H7 (cell line): ENCODE results near the gene PLIN3. TPM values are rescaled to one million over a fixed set of nuclear protein-coding genes. Genes with fewer than 3 reads are reported as not detected.
"Not testable (repeated sequence)": the region's sequence is repeated elsewhere in the genome, so short reads cannot be mapped to it uniquely, and the experiment has no call there.

Source experiments
- DNase-seq: peaks from one replicate; pipeline ENCODE4 v3.0.0; 2012
- H3K27me3 ChIP-seq: 2 replicates; pipeline ENCODE4 v1.6.0; 2011; ENCODE audit warnings: mild to moderate bottlenecking, low read length; ENCODE audit not compliant: control insufficient read depth, insufficient read depth
- H3K36me3 ChIP-seq: replicated peaks from 2 replicates; pipeline ENCODE4 v1.5.1; 2011; ENCODE audit warnings: low read length; ENCODE audit not compliant: control insufficient read depth, insufficient read depth
- H3K4me3 ChIP-seq: 2 replicates; pipeline ENCODE4 v1.5.1; 2011; ENCODE audit warnings: low read depth, mild to moderate bottlenecking, control low read depth, low read length, moderate library complexity; ENCODE audit not compliant: insufficient read depth
- total RNA-seq: library from RNA; depleted of rRNA; stranded (reverse); fragments of >200 nt; shearing (Covaris generic); gene quantifications from 2 replicates; pipeline ENCODE4 v1.2.3, GENCODE V29; 2014

The PLIN3 gene
- total RNA-seq, 1 experiment from 2014 or later, result 95.2 TPM

DNA sequence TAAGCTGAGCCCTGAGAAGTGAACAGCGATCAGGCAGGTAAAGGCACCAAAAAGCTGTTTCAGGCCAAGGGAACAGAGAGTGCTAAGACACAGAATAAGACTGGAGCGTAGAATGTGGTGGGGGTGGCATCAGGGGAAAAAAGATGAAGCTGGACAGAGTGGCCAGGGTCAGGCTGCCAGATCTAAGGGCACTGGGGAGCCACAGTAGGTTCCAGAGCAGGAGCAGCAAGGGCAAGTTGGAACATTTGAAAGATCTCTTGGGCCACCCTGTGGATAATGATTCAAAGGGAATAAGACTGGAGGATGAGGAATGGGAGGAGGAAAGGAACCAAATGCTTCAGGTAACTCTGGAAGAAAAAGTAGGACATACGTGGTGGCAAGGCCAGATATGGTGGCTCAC lies 6.5 kb upstream of the PLIN3 start:
- DNase-seq, result no peak
- no peaks in the 10 kb centered on the region for H3K36me3 ChIP-seq
- no peak overlapping the region for H3K4me3 ChIP-seq
- H3K27me3 ChIP-seq, result no peaks in the 10 kb centered on the region

DNA sequence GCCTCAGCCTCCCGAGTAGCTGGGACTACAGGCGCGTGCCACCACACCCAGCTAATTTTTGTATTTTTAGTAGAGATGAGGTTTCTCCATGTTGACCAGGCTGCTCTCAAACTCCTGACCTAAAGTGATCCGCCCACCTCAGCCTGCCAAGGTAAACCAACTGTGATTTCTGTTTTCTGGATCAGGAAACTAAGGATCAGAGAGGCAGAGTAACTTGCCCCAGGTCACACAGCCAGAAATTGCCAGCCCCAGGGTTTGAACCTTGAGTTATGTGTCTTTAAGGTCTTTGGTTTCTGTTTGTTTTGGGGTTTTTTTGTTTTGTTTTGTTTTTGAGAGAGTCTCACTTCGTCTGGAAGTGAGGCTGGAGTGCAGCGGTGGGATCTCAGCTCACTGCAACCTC lies 4.2 kb upstream of the PLIN3 start:
- DNase-seq, result no peak
- no peaks in the 10 kb centered on the region for H3K27me3 ChIP-seq
- no peak overlapping the region for H3K4me3 ChIP-seq
- no peaks in the 10 kb centered on the region for H3K36me3 ChIP-seq

DNA sequence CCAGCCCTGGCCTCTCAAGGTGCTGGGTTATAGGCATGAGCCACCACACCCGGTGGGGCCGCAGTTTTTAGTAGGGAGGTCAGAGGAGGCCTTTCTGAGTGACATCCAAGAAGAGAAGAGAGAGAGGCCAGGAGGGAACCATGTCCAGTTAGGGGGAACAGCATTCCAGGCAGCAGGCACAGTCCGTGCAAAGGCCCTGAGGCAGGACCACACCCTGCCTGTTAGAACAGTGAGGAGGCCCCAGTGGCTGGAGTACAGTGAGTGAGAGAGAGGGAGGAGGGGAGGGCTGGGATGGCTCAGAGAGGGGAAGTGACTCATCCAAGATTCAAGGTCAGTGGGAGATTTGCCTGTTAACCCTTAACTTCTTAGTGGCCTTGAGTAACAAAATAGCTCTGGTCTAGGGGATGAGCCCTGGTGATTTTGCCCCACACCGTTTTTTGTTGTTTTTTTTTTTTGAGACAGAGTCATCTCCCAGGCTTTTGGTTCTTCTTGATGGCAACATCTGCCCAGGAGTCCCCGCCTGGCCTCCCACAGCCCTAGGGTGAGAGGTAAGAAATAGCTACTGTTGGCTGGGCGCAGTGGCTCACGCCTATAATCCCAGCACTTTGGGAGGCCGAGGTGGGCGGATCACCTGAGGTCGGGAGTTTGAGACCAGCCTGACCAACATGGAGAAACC lies 2.7 kb upstream of the PLIN3 start:
- H3K36me3 ChIP-seq, result no peaks in the 10 kb centered on the region
- peak; percentile 33 for DNase-seq
- no peaks in the 10 kb centered on the region for H3K27me3 ChIP-seq
- H3K4me3 ChIP-seq, result no peak overlapping the region

DNA sequence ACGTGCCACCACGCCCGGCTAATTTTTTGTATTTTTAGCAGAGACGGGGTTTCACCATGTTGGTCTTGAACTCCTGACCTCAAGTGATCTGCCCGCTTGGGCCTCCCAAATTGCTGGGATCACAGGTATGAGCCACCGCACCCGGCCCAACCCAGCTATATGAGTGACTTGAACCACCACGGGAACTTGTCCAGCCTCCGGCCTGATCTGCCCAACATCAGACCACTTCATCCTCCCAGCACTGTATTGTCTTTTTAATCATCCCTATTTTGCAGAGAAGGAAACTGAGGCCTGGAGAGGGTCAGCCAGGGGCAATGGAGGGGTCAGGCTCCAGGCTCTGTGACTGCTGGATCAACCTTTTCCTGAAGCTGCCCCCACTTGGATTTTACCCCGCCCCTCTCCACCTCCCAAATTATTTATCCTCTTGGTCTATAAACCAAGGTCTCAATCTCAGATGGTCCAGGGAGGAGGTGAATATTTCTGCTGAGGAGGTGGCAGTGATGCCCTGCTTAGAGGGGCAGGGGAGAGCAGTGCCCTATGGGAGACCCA lies 893 bp upstream of the PLIN3 start:
- no peak for DNase-seq
- no peaks in the 10 kb centered on the region for H3K36me3 ChIP-seq
- H3K27me3 ChIP-seq, result no peaks in the 10 kb centered on the region
- H3K4me3 ChIP-seq, result no peak overlapping the region

DNA sequence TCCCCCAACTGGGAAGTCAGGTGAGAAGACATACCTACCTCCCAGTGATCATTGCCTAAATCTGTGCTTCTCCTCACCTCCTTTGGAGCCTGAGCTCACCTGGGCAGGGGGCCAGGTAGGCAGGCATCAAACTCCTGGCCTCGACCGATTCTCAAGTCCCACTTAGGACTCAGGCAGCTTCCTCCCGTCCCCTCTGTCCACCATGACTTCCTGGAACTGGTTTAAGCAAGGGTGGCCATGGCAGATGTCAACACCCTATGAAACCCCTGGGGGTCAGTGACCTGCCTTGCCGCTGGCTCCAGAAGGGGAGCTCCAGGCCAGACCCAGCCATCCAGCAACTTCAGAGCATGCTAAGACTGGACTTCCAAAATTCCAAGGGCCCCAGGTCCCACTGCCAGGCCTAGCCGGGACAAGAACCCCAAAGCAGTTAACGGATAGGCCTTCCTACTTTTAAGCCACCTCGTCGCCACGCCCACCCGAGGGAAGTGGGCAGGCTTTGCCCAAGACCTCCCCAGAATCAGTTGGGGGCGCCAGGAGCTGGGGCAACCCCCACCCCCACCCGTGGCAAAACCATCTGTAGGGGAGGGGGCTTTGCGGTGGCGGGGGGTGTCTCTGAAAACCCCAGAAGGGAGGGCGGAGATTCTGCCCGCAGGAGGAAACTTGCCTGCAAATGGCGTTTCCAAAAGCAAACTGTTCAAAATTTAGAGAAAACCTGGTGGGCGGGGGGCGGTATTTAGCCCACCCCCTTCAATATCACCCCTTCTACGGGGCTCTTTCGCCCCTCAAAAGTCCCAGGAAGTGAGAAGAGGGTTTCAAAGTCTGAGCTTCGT lies 657 bp downstream of the PLIN3 start:
- Histone ChIP-seq H3K27me3 (no peaks in the 10 kb centered on the region), H3K4me3 (peak overlapping the region; percentile 70), H3K36me3 (no peaks in the 10 kb centered on the region; the same call in 1 of the 2 replicates)
- DNase-seq, result peak; percentile 88

DNA sequence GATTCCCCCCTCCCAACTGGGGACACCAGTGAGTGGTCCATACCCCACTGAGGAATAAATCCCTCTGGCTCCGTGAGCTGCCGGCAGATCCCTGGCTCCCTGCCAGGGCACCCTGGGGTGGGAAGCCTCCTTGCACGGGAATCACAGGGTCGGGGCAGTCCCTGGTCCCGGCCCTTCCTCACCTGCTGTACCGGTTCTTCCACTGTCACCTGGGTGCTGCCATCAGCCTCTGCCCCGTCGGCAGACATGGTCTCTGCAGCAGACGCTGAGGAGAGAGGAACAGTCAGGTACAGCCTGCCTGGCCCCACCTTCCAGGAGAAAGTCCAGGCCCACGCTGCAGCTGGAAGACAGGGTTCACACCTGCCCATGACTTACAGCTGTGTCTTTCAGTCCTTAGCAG lies 6.3 kb downstream of the PLIN3 start:
- Histone ChIP-seq H3K36me3 (peaks cover 11% of the 10 kb centered on the region), H3K4me3 (no peak overlapping the region), H3K27me3 (no peaks in the 10 kb centered on the region)
- DNase-seq, result peak; percentile 31

DNA sequence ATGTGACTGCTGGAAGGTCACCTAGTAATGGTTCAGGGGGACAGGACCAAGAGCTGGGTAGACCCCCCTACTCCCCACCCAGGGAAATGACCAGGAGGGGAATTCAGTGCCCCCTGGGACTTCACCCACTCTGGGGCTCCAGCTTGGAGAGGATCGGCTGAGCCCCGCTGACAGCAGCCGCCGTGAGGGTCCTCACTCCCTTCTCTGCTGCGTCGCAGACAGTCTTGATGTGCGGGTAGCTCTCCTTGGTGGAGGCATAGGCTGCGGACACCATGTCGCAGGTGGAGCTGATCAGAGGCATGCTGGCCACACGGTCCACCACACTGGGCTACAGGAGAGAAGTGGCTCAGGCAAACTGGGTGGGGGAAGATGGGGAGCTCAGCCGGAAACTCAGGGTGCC lies 7.8 kb downstream of the PLIN3 start:
- H3K4me3 ChIP-seq, result no peak overlapping the region
- H3K36me3 ChIP-seq, result peaks cover 15% of the 10 kb centered on the region
- H3K27me3 ChIP-seq, result no peaks in the 10 kb centered on the region
- DNase-seq, result peak; percentile 21

DNA sequence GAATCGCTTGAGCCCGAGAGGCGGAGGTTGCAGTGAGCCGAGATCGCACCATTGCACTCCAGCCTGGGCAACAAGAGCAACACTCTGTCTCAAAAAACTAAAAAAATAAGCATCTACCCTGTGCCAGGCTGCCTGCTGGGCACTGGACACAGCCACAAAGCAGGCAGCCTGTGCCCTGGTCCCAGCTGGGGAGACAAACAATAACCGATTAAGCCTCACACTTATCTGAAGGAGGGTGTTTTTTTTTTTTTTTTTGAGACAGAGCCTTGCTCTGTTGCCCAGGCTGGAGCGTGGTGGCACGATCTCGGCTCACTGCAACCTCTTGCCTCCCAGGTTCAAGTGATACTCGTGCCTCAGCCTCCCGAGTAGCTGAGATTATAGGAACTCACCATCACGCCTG lies 11.0 kb downstream of the PLIN3 start:
- H3K36me3 ChIP-seq, result peaks cover 23% of the 10 kb centered on the region
- H3K4me3 ChIP-seq, DNase-seq, H3K27me3 ChIP-seq: not testable (repeated sequence)

DNA sequence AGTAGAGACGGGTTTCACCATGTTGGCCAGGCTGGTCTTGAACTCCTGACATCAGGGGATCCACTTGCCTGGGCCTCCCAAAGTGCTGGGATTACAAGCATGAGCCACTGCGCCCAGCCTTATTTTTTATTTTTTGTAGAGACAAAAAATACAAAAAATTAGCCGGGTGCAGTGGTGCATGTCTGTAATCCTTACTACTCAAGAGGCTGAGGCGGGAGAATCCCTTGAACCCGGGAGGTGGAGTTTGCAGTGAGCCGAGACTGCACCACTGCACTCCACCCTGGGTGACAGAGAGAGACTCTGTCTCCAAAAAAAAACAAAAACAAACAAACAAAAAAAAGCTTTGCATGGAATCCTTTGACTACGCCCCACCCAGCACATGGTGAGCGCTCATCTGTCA lies 14.0 kb downstream of the PLIN3 start:
- H3K36me3 ChIP-seq, result peaks cover 17% of the 10 kb centered on the region
- not testable (repeated sequence) for DNase-seq, H3K4me3 ChIP-seq, H3K27me3 ChIP-seq

DNA sequence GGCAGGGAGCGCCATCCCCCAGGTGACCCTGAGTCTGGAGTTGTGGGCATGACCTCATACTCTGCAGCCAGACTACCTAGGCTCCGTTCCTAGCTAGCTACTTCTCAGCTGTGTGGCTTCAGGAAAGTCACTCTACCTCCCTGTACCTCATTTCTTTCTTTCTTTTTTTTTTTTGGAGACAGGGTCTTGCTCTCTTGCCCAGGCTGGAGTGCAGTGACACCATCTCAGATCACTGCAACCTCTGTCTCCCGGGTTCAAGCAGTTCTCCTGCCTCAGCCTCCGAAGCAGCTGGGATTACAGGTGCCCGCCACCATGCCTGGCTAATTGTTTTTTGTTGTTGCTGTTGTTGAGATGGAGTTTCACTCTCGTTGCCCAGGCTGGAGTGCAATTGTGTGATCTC lies 15.0 kb downstream of the PLIN3 start:
- Histone ChIP-seq H3K36me3 (peaks cover 18% of the 10 kb centered on the region), H3K4me3 (no peak overlapping the region), H3K27me3 (no peaks in the 10 kb centered on the region)
- DNase-seq, result no peak

DNA sequence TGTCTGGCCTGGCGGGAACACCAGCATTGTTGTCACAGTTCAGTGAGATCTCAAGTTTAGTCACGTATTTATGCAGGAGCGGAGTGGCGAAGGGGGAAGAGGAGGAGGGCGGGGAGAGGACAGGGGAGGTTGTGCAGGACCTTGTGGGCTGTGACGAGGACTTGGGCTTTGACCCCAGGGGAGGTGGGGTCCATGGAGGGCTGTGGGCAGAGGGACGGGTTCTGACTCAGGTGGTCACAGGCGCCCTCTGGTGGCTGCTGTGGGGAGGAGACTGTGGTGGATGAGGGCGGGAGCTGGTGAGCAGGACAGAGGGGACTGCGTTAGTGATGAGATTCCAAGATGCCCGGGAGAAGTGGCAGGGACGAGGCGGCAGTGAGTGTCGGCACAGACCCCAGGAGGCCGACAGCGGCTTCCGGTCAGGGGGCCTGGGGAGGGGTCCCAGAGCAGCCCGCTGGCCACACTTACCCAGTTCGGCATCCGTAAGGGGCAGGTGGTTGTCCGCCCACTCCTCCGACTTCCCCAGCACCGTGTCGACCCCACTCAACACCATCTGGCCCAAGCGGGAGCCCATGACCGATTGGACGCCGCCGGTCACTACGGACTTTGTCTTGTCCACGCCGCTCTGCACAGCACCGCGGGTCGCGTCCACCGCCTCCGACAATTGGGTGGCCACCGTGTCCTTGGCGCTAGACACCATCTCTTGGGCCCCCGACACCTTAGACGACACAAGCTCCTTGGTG lies 15.7 kb downstream of the PLIN3 start:
- peaks cover 20% of the 10 kb centered on the region for H3K36me3 ChIP-seq
- no peak overlapping the region for H3K4me3 ChIP-seq
- no peaks in the 10 kb centered on the region for H3K27me3 ChIP-seq
- DNase-seq, result peak; percentile 97

DNA sequence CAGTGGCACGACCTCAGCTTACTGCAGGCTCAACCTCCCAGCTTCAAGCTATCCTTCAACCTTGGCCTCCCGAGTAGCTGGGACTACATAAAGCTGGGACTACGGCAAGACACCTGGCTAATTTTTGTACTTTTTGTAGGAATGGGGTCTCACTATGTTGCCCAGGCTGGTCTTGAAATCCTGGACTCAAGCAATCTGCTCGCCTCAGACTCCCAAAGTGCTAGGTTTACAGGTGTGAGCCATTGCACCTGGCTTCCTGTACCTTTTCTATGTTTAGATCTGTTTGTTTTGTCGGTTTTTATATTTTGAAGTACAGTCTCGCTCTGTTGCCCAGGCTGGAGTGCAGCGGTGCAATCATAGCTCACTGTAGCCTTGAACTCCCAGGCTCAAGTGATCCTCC lies 18.4 kb downstream of the PLIN3 start:
- no peak overlapping the region for H3K4me3 ChIP-seq
- H3K36me3 ChIP-seq, result peaks cover 20% of the 10 kb centered on the region
- H3K27me3 ChIP-seq, result no peaks in the 10 kb centered on the region
- DNase-seq, result no peak

DNA sequence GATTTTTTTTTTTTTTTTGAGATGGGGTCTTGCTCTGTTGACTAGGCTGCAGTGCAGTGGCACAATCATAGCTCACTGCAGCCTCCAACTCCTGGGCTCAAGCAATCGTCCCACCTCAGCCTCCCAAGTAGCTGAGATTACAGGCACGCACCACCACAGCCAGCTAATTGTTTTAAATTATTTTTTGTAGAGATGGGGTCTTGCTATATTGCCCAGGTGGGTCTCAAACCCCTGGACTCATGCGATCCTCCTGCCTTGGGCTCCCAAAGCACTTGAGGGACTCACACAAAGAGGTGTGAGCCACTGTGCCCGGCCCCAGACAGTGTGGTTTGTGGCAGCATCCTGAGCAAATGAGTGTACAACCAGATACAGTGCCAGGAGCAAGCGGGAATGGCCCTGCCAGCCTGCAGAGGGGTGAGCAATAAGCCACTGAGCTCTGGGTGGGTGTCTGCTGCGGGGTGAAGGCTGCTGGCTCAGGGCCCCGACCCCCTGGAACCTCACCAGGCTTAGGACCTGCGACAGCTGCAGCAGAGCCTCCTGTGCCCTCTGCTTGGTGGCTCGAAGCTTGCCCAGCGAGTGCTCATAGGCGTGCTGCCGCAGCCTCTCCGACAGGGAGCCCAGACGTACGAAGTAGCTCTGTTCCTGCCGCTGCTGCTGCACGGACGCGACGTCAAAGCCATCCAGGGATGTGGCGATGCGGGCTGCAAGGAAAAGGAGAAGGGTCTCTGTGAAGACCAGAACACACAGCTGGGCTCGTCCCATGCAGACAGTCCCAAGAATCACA lies 20.1 kb downstream of the PLIN3 start:
- Histone ChIP-seq H3K4me3 (no peak overlapping the region), H3K27me3 (no peaks in the 10 kb centered on the region), H3K36me3 (peaks cover 18% of the 10 kb centered on the region)
- DNase-seq, result no peak

DNA sequence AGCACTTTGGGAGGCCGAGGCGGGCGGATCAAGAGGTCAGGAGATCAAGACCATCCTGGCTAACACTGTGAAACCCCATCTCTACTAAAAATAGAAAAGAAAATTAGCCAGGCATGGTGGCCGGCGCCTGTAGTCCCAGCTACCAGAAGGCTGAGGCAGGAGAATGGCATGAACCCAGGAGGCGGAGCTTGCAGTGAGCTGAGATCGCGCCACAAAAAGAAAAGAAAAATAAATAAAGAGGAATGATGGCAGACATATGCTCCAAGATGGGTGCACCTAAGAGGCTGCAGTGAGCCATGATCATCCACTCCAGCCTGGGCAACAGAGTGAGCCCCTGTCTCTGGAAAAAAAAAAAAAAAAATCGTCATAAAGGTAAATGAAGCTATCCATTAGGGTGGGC lies 21.5 kb downstream of the PLIN3 start:
- DNase-seq, H3K4me3 ChIP-seq, H3K27me3 ChIP-seq: not testable (repeated sequence)
- peaks cover 16% of the 10 kb centered on the region for H3K36me3 ChIP-seq
